ENCODE measurements around the gene CDH23.

The CDH23 gene

GRCh38 chr10:71807557-71808510 is 411.1 kb downstream of the CDH23 start:
- Histone ChIP-seq H3K4me3 (ENCODE audit: low read length, poor library complexity, severe bottlenecking) (no peak overlapping the region), H3K79me2 (ENCODE audit: insufficient read depth, low read length) (no peaks in the 10 kb centered on the region), H3K27me3 (ENCODE audit: insufficient read depth, low read length, poor library complexity, severe bottlenecking) (no peaks in the 10 kb centered on the region), H3K9ac (ENCODE audit: low read depth, low read length, poor library complexity, severe bottlenecking) (no peak overlapping the region), H2AFZ (ENCODE audit: low read length) (no peak overlapping the region), H4K20me1 (ENCODE audit: insufficient read depth, low read length, poor library complexity, severe bottlenecking) (no peaks in the 10 kb centered on the region), H3K9me2 (replicated peaks; ENCODE audit: low read depth, low read length) (no peaks in the 10 kb centered on the region), H3K9me3 (ENCODE audit: insufficient read depth, low read depth, low read length) (no peaks in the 10 kb centered on the region), H3K4me1 (ENCODE audit: insufficient read depth, low read length, poor library complexity, severe bottlenecking) (no peaks in the 10 kb centered on the region), H3F3A (ENCODE audit: low read depth) (no peaks in the 10 kb centered on the region), H3K36me3 (ENCODE audit: insufficient read depth, low read length) (no peaks in the 10 kb centered on the region), H3K4me2 (ENCODE audit: low read depth, low read length, poor library complexity, severe bottlenecking) (no peak overlapping the region)
- TF ChIP-seq EZH2phosphoT487 (IDR thresholded peaks at IDR 0.05; ENCODE audit: borderline replicate concordance): no peak
- TF ChIP-seq CTCF (conservative IDR thresholded peaks at IDR 0.05; ENCODE audit: low read length): no peak

- Histone ChIP-seq H3K4me3 (ENCODE audit: low read length, poor library complexity, severe bottlenecking) (no peak overlapping the region), H3F3A (ENCODE audit: low read depth) (no peaks in the 10 kb centered on the region), H4K20me1 (ENCODE audit: insufficient read depth, low read length, poor library complexity, severe bottlenecking) (no peaks in the 10 kb centered on the region), H3K36me3 (ENCODE audit: insufficient read depth, low read length) (no peaks in the 10 kb centered on the region), H3K4me2 (ENCODE audit: low read depth, low read length, poor library complexity, severe bottlenecking) (no peak overlapping the region), H2AFZ (ENCODE audit: low read length) (no peak overlapping the region), H3K79me2 (ENCODE audit: insufficient read depth, low read length) (no peaks in the 10 kb centered on the region), H3K9ac (ENCODE audit: low read depth, low read length, poor library complexity, severe bottlenecking) (no peak overlapping the region), H3K4me1 (ENCODE audit: insufficient read depth, low read length, poor library complexity, severe bottlenecking) (no peaks in the 10 kb centered on the region), H3K9me2 (replicated peaks; ENCODE audit: low read depth, low read length) (no peaks in the 10 kb centered on the region), H3K9me3 (ENCODE audit: insufficient read depth, low read depth, low read length) (no peaks in the 10 kb centered on the region), H3K27me3 (ENCODE audit: insufficient read depth, low read length, poor library complexity, severe bottlenecking) (no peaks in the 10 kb centered on the region)
- TF ChIP-seq EZH2phosphoT487 (IDR thresholded peaks at IDR 0.05; ENCODE audit: borderline replicate concordance) (no peak), CTCF (conservative IDR thresholded peaks at IDR 0.05; ENCODE audit: low read length) (no peak)
Measured at GRCh38 chr10:71809628-71810027, 412.9 kb downstream of the CDH23 start.

GRCh38 chr10:71810048-71810750 is 413.5 kb downstream of the CDH23 start:
- no peaks in the 10 kb centered on the region for H3K4me1 ChIP-seq (ENCODE audit: insufficient read depth, low read length, poor library complexity, severe bottlenecking)
- no peaks in the 10 kb centered on the region for H3F3A ChIP-seq (ENCODE audit: low read depth)
- H3K9me3 ChIP-seq (ENCODE audit: insufficient read depth, low read depth, low read length): no peaks in the 10 kb centered on the region
- no peak overlapping the region for H3K9ac ChIP-seq (ENCODE audit: low read depth, low read length, poor library complexity, severe bottlenecking)
- TF ChIP-seq CTCF (conservative IDR thresholded peaks at IDR 0.05; ENCODE audit: low read length): no peak
- TF ChIP-seq EZH2phosphoT487 (IDR thresholded peaks at IDR 0.05; ENCODE audit: borderline replicate concordance): no peak
- no peaks in the 10 kb centered on the region for H3K79me2 ChIP-seq (ENCODE audit: insufficient read depth, low read length)
- H4K20me1 ChIP-seq (ENCODE audit: insufficient read depth, low read length, poor library complexity, severe bottlenecking): no peaks in the 10 kb centered on the region
- no peaks in the 10 kb centered on the region; the same call in 1 of the 2 replicates for H3K36me3 ChIP-seq (ENCODE audit: insufficient read depth, low read length)
- no peak overlapping the region for H2AFZ ChIP-seq (ENCODE audit: low read length)
- H3K9me2 ChIP-seq (replicated peaks; ENCODE audit: low read depth, low read length): no peaks in the 10 kb centered on the region
- no peaks in the 10 kb centered on the region for H3K27me3 ChIP-seq (ENCODE audit: insufficient read depth, low read length, poor library complexity, severe bottlenecking)
- no peak overlapping the region for H3K4me2 ChIP-seq (ENCODE audit: low read depth, low read length, poor library complexity, severe bottlenecking)
- H3K4me3 ChIP-seq (ENCODE audit: low read length, poor library complexity, severe bottlenecking): no peak overlapping the region

Measured in Loucy (cell line).